NCI-H2029 treated with DMSO at 0.1 percent for 48 hours (cell line): ENCODE data around the gene SHC2.
"Not testable (repeated sequence)": the region's sequence is repeated elsewhere in the genome, so short reads cannot be mapped to it uniquely, and the experiment has no call there.

Experiments
- DNase-seq: peaks from one replicate; lab custom pipeline; 2025; lab: John Stamatoyannopoulos, UW

SHC2 gene

GRCh38 chr19:447064-447426, 13.8 kb downstream of the SHC2 start:
- no peak for DNase-seq

- no peak for DNase-seq
Observed at GRCh38 chr19:444677-445210, 16.1 kb downstream of the SHC2 start.

- DNase-seq, result no peak
Observed at GRCh38 chr19:443005-443404, 17.8 kb downstream of the SHC2 start.

- no peak for DNase-seq
Observed at GRCh38 chr19:442085-442484, 18.7 kb downstream of the SHC2 start.

GRCh38 chr19:441213-441836, 19.5 kb downstream of the SHC2 start:
- DNase-seq, result no peak

GRCh38 chr19:440391-441212, 20.2 kb downstream of the SHC2 start:
- no peak for DNase-seq

- no peak for DNase-seq
Observed at GRCh38 chr19:439167-439900, 21.5 kb downstream of the SHC2 start.

GRCh38 chr19:438416-438958, 22.3 kb downstream of the SHC2 start:
- DNase-seq, result no peak

GRCh38 chr19:437041-437440, 23.8 kb downstream of the SHC2 start:
- no peak for DNase-seq

- DNase-seq, result no peak
Observed at GRCh38 chr19:436413-436950, 24.4 kb downstream of the SHC2 start.

GRCh38 chr19:435707-436412, 25.0 kb downstream of the SHC2 start:
- no peak for DNase-seq

GRCh38 chr19:435056-435706, 25.7 kb downstream of the SHC2 start:
- no peak for DNase-seq

- no peak for DNase-seq
Observed at GRCh38 chr19:434152-434960, 26.5 kb downstream of the SHC2 start.

GRCh38 chr19:430701-431100, 30.1 kb downstream of the SHC2 start:
- DNase-seq, result no peak

- no peak for DNase-seq
Observed at GRCh38 chr19:428149-428548, 32.7 kb downstream of the SHC2 start.

GRCh38 chr19:427675-428074, 33.2 kb downstream of the SHC2 start:
- DNase-seq, result not testable (repeated sequence)

- DNase-seq, result no peak
Observed at GRCh38 chr19:426725-427445, 33.9 kb downstream of the SHC2 start.

- no peak for DNase-seq
Observed at GRCh38 chr19:425056-425455, 35.8 kb downstream of the SHC2 start.

- DNase-seq, result no peak
Observed at GRCh38 chr19:424546-424945, 36.3 kb downstream of the SHC2 start.
